HG03432 (cell line): ENCODE data around the gene IWS1.
"Not testable (repeated sequence)": the region's sequence is repeated elsewhere in the genome, so short reads cannot be mapped to it uniquely, and the experiment has no call there.

Experiments used
- ATAC-seq: cut with Tn5 transposase; IDR thresholded peaks from one replicate; pipeline ENCODE4 v1.9.1; 2021; ENCODE audit warnings: mild to moderate bottlenecking, moderate library complexity; ENCODE audit not compliant: unreplicated experiment

The IWS1 gene

DNA sequence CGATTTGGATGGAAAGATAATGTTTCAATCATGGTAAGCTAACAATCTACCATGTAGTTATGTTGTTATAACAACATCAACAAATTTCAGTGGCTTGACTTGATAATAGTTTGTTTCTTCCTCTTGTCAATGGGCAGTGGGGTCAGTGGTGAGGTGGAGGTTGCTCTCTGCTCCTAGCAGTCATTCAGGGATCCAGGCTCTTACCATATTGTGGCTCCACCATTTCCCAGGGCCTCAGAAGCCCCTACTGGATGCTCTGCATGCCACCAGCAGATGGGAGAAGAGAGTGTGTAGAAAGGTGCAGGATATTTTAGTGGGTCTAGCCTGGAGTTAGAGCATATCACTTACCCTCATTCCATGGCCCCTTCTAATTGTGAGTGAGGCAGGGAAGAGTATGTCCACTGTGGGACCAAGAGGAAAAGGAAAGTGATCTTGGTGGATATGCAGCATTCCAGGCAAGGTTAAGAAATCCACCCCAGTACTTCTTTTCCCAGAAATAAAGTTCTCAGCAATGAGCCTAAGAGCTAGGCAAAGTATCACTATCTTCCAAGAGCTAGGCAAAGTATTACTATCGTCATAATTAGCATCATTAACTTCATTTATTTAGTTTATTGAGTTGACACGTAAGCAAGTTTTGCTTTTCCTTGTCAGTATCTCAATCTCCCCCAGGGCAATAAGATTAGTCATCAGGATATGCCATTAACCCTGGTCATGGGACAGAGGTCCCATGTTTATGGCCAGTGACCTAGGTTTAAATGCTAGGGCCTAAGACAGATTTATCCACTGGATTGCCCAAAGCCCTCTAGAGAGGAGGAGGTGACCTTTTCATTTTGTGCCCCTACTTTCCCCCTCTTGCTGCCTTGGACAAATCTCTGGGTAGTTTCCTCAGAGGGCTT, 4.2 kb upstream of the IWS1 start:
- no peak for ATAC-seq

DNA sequence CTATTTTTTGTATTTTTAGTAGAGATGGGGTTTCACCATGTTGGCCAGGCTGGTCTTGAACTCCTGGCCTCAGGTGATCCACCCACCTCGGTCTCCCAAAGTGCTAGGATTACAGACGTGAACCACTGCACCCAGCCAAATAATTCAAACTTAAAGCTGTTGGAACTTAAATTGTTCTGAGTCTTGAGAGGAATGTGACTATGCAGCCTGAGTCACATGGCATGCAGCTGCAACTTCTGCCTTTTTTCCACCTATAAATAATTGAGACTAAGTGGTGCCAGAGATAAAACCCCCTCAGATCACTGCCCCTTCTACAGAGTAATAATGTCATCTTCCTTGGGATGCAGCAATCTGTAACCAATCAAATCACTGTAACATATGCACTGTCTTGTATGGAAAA, 3.1 kb upstream of the IWS1 start:
- not testable (repeated sequence) for ATAC-seq

DNA sequence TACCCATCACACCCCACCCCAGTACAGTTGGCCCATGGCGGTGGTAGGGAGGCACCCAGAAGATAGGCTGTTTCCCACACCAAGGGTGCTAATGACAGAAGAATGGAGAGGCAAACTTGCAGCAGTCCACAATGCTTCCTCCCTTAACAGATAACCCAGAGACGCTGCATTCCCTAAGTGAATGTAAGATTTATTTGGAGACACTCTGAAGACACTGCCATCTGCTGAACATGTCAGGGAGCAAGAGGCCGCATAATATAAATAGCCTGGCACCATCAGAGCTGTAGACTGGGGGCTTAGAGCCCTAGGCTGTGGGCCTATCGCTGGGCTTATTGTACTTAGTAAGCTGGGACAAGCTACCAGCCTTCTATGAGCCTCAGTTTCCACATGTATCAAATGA, 2.2 kb upstream of the IWS1 start:
- no peak for ATAC-seq

DNA sequence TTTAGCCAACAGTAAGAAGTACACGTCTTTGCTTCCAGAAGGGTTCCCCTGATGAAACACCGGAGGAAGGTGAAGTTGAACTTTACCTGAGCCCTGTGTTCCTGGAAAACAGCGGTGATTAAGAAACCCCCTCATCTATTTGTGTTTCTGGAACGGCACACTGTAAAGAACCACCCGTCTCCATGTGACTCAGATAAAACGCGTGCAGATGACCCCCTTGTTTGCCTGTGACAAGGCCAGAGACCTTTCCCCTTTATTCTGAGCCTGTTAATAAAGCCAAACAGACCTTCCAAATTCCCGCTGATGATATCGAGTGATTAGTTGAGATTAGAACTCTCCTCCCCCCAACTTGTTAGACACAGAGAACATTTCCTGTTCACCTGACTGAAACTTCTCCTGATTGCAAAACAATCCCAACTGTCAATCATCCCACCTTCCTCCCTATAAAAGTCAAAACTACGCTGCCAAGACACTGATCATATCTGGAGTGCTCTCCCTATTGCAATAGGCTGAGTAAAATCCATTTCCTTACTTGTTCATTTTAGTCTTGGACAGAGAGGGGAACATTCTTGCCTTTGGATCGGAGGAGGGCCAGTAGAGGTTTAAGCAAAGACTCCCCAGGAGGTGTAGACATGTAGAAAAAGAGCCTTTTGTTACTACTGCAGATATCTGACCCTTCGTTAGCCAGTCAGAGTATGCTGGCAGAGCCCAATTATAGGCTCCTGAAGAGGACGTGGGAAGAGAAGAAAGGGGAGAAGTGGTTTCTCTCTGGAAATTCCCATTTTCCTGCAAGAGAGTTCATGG, 914 bp upstream of the IWS1 start:
- ATAC-seq = peak; percentile 11

DNA sequence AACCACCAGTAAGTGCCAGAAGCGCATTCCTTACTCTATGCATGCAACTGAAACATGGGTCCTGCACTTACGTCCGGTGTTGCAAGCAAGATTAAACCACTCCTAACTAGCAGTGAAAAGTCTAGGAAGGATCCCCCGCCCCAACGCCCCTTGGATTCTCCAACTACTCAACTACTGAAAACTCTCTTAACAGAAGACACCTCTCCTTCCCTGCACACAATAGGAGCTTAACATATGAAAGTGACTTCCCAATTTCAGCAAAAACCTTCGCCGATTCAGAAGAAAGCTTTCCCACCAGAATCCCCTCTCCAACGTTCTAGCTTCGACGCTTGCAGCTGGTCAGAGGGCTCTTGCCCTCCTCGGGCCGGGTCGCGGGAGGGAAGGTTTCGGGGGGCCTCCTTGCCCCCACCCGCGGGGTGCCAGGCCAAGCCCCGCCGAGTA, 578 bp downstream of the IWS1 start:
- ATAC-seq = peak; percentile 8

DNA sequence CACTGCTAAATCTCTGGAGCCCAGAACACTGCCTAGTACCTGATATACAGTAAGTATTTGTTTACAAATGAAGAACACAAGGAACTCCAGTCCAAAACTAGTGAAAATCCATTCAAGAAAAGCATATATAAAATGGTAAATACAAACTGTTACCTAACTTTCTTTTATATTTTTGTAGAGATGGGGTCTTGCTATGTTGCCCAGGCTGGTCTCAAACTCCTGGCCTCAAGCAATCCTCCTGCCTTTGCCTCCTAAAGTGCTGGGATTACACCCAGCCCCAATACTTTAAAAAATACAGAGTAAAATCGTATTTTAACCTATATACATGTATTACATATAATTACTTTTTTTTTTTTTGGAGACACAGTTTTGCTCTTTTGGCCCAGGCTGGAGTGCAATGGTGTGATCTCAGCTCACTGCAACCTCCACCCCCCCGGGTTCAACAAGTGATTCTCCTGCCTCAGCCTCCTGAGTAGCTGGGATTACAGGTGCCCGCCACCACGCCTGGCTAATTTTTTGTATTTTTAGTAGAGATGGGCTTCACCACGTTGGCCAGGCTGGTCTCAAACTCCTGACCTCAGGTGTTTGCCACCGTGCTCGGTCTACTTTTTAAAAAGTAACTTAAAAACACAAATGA, 2.0 kb downstream of the IWS1 start:
- not testable (repeated sequence) for ATAC-seq

DNA sequence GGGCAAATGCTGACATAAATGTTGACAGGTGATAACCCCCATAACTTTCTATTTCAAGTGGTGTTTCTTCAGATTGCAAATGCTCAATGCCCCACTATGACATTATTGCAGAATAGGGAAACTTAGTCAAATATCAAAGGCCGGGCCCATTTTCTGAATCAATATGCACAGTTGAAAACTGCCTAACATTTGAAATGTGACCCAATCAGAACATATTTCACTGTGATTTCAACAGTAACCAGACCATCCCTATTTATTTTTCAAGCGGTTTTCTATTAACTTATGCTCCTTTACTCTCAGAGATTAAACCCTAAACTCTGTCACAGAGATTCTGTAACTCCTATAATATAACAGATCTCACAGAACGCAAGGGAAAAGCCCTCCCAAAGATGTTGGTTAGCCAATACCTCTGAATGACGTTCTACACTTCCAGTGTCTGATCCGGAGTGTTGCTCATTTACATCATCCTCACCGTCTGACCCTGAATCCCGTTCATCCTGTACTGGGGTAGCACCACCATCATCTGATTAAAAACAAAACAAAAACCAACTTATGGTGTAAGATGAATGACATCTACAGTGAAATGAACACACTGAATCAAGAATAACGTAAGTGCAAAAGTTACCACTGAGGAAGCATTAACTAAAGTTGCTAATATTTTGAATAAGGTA, 2.9 kb downstream of the IWS1 start:
- no peak for ATAC-seq

DNA sequence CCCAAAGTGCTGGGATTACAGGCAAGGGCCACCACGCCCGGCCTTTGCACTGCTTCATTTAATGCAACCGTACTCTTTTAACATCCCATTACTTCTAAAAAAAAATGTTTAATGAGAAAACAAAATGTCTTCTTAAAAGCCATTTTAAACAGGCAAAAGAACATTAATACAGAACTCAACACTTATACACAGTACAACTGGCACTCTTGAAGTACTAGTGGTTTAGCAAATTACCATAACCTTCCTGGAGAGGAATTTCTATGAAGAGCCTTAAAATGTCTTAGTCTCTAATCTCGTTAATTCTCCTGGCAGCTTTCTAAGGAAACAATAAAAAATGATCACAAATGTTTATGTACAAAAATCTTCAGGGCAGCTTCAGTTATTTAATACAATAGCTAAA, 5.9 kb downstream of the IWS1 start:
- no peak for ATAC-seq

DNA sequence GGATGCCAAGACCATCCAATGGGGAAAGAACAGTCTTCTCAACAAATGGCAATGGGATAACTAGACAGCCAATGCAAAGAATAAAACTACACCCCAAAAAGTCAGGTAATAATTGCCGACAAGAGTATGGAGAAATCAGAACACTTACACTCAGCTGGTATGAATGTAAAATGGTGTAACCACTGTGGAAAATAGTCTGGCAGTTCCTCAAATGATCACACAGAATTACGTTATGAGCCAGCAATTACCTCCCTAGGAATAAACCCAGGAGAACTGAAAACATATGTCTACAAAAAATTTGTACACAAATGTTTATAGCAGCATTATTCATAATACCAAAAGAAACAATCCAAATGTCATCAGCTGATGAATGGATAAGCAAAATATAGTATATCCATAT, 8.8 kb downstream of the IWS1 start:
- ATAC-seq = no peak

DNA sequence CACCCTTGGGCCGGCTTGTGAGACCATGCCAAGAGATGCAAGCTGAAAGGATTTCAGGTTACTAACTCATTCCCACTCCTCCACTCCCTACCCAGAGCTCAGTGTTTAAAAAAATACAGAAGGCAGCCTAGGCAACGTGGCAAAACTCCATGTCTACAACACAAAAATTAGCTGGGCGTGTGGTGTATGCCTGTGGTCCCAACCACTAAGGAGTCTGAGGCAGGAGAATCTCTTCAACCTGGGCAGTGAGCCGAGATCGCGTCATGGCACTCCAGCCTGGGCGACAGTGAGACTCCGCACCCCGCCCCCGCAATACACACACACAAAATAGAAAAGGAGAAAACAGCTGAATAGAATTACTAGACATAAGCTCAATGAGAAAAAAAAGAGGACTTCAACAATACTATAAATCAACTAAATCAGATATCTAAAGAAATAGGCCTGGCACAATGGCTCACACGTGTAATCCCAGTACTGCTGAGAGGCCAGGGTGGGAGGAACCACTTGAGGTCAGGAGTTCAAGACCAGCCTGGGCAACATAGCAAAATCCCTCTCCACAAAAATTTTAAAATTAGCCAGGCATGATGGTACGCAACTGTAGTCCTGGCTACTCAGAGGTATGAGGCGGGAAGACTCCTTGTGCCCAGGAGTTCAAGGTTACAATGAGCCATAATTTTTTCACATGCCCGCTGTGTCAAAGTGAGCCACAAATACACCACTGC, 10.1 kb downstream of the IWS1 start:
- no peak for ATAC-seq

DNA sequence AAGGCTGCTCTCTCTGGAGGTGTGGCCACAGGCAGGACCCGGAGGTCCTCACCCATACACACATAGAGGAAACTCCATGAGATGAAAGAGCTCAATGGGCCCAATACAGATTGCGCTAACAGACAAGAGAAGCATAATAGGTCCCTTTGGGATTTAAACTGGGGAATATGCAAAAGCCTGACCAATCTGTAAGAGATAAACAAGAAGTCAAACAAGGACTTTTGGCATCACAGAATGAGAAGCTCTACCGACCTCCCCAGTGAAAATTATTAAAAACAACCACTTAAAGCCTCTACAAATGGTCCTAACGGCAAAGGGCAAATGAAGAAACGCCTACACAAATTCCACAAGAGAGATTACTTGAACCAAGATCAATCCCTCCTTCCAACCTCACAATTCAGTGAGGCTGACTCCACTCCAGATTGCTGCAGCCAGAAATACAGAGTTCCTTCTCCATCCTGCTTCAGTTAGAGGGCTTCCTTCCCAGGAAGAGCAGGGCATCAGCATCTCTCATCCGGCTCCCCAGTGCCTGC, 10.8 kb downstream of the IWS1 start:
- ATAC-seq = no peak

DNA sequence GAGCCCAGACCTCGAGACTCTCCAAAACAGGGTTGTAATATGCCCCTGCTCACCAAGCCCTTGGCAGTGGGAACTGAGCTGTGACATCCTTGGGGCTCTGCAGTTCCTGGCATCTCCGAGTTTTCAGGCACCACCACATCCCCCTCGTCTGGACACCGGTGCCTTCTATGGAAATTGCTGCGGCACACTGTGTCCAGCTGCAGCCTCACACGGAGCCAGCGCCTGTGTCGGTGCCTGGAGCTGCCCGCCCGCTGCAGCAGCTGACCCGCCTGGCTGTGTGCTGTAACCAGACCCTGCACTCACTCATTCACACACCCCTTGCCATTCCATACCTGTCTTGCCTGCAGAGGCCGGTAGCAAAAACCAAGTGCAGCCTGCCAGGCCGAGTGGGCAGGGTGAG, 11.8 kb downstream of the IWS1 start:
- ATAC-seq = no peak

DNA sequence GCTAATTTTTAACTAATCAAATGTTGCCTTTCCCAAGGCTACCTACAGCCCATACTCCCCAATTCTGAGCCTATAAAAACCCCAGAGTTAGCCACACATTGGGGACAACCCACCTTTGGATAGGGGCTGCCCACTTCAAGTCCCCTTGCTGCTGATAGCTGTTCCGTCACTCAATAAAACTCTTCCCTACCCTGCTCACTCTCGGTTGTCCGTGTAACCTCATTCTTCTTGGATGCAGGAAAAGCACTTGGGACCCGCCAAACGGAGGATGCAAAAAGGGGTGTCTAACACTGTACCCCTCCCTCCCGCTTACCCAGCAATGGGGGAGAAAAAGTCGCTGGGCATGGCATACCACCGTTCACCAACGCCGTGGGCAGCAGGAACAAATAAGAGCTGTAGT, 12.2 kb downstream of the IWS1 start:
- ATAC-seq = no peak

DNA sequence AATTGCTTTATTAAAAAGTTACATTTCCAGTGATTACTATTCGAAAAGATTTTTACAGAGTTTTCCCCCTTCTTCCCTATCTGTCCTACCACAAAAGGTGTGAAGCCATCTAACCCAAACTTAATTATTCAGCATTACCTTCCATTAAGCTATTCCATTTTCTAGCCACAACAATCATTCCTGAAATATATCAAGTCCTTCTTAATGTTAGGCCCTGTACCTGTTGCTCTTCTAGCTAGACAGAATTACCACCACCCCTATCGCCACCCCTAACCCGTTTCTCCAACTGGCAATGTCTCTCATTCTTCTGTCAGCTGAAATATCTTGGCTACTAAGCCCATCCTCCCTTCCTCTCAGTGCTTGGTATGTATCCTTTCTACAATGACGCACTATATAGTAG, 13.9 kb downstream of the IWS1 start:
- ATAC-seq = no peak

DNA sequence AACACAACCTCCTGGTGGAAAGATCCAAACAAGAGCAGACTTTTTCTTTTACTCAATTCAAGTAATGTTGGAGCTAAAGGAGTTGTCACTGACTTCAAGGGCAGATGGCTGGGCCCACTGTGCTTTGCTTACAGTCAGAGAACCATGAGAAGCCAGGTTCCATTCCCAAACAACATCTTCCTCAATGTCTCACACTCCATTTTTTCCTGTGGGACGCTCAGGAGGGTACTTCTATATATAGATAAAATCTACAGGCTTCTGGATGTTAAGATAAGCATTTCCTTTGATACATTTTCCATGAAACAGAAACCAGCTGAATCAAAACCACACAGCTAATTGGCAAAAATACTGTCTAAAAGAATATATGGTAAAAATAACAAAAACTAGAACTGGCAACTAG, 14.4 kb downstream of the IWS1 start:
- ATAC-seq = no peak

DNA sequence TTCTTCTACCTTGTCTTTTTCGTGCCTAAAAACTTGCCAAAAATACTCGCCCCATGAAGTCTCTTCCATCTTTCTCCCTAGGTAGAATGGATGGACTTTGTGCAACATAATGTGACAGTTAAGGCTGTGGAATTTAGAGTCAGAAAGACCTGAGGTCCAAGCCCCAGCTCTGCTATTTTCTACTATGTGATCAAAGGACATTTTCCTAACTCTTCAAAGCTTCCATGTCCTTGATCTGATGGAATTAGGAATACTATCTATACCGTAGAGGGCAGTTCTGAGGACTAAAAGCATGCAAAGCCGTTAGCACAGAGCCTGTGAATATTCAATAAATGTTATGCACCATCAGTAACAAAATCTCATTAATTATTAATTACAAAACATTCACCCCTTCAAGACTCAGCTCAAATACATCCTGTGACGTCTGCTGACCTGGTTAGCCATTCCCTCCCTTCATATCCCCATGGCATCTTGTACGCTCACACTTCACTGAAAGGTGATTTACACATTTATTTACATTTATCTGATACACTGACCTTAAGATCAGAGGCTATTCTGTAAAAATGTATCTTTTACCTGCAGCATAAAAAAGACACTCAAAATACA, 15.1 kb downstream of the IWS1 start:
- ATAC-seq = no peak

DNA sequence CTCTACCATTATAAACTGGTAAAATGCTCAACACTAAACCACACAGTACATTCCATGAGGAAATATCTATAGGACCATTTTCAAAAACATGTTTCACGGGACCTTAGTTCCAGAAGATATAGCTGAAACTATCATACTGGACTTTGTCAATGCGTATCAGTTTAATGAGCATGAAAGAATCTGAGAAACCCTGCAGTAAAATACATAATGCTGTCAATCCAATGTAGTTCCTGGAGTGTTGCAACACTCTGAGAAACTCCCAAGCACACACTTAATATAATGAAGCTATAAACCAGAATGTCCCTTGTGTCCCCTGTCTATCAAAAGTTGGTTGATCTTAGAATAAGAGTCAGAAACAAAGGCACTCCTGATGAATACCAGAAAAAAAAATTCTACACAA, 16.2 kb downstream of the IWS1 start:
- no peak for ATAC-seq

DNA sequence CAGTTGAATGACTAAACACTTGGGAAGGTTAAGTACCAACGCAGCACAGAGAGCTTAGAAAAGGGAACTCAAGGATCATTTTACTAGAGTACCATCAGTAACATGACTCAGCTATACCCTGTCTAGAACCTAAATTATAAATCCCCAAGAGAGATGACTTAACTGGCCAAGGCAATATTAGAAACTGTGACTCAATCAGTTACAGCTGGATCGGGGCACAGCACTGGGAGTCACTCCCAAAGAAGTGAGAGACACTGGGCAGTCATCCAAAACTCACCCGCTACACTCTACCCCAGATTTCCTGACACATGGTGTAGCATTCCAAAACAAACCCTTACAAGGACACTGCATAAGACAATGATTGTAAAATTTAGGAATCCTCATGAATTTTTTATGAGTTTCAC, 17.7 kb downstream of the IWS1 start:
- ATAC-seq = peak; percentile 76

DNA sequence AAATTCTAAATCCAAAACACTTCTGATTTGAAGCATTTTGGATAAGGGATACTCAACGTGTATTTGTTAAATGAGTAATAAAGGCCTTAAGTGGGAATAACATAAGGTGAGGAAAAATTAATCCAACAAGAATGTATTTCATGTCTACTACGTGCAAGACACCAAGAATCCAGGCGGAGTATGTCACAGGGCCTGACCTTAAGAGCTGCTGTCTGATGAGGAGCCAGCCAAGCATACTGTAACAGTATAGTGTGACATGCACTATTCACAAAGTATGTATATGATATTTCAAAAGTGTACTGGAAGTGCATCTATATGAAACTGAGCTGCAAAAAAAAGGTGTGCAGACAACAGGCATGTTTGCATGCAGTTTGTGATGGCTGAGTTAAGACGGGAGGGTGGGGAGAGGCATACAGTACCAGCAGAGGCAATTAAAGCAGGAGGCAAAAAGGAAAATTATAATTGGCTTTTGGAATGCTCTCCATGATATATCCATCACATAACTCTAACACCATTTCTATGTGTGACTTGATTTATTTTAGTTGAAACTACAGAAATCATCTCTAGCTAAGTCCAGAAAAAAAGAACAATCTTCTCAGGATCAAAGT, 18.2 kb downstream of the IWS1 start:
- ATAC-seq = no peak
